H54 (cell line): Measurements from ENCODE around the gene CHP1.
A peak's percentile ranks its signal among the peaks of the same experiment; 100 is the strongest.
"Not testable (repeated sequence)": the region's sequence is repeated elsewhere in the genome, so short reads cannot be mapped to it uniquely, and the experiment has no call there.

Experiments
- DNase-seq: peaks from one replicate; pipeline ENCODE4 v3.0.0; 2011; ENCODE audit warnings: low spot score, mixed read lengths; ENCODE audit not compliant: insufficient read length
- FAIRE-seq: peaks from 3 replicates; lab custom pipeline; 2011; peaks lifted over from hg19 to GRCh38; lab: Jason Lieb, UNC
- POLR2A ChIP-seq: IDR thresholded peaks from 2 replicates; pipeline ENCODE4 v1.6.1; 2011; ENCODE audit warnings: low read depth, mild to moderate bottlenecking, low read length

The CHP1 gene

DNA sequence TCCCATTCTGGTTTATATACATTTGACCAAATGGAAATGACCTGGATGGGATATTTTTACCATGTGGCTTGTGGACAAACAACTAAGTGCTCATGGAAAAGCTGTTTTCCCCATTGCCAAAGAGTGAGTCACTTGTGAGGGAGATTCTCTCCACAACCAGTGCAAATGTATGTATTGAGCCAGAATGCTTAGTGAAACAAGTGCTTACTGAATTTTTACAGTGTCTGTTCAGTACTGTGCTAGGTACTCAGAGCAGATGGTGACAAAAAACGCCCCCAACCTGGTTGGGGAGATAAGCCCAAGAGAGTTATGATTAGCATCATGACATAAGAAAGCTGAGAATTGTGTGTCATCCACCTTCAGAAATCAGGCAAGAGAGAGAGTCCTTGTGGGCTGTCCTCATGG lies 2.3 kb downstream of the CHP1 start:
- DNase-seq, result peak; percentile 42
- TF ChIP-seq POLR2A, result no peak
- peak; percentile 88 for FAIRE-seq

GRCh38 chr15:41235228-41235627 lies 4.2 kb downstream of the CHP1 start:
- not testable (repeated sequence) for FAIRE-seq, DNase-seq

- no peak for FAIRE-seq
- no peak for TF ChIP-seq POLR2A
- DNase-seq, result no peak
These were observed 4.9 kb downstream of the CHP1 start for GRCh38 chr15:41235929-41236328.

- FAIRE-seq, result no peak
- DNase-seq, result no peak
- no peak for TF ChIP-seq POLR2A
These were observed 7.0 kb downstream of the CHP1 start for GRCh38 chr15:41238100-41238499.

DNA sequence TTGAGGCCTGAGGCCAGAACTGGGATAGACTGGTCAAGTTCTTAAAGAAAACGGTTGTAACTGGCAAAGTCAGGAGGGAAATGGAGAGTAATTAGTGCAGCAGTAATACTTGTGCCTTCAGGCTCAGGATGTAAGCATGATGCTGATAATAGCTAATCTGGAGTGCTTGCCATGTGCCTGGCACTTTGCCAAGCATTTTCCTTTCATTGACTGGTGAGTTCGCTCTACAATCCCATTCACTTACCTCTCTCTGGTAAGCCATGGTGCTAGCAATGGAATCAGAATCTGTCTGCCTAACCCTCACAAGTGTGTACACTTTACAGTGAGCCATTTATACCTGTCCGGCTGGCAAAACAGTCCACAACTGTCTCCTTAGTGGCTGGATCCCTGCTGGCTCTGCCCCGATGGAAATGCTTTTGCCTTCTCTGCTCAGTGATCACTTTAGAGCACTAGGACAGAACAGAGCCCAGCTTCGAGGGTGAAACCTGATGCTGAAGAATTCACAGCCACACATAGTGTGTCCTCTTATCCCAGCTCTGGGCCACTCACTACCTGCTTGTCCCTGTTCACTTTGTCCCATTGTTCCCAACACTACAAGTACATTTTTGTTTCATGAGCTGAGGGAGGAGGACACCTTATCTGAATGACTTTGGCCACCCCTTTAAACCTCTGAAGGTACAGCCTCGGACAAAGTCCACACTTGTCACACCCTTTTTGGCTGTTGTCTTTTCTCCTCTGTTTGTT lies 10.3 kb downstream of the CHP1 start:
- TF ChIP-seq POLR2A, result no peak
- DNase-seq, result no peak
- FAIRE-seq, result no peak

GRCh38 chr15:41250745-41251144 lies 19.7 kb downstream of the CHP1 start:
- DNase-seq, FAIRE-seq: not testable (repeated sequence)

GRCh38 chr15:41251411-41251810 lies 20.3 kb downstream of the CHP1 start:
- FAIRE-seq (no peak), DNase-seq (no peak)
- no peak for TF ChIP-seq POLR2A

DNA sequence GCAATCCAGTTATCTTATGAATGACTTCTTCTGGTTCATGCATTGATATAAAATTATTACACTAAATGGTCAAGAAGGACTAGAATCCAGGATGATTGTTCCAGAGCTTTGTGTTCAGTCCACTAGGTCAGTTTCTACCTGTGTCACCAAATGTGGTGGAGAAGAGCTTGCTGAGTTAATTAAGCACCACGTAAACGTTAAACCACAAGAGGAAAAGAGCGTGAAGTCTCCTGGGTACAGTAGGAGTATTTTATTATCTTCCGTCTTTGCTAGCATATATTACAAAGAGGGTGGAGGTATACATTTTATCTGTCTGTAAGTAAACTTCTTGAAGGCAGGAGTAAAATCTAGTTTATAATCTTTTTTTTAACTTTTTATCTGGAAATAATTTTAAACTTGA lies 23.5 kb downstream of the CHP1 start:
- FAIRE-seq (no peak), DNase-seq (no peak)
- TF ChIP-seq POLR2A, result no peak

DNA sequence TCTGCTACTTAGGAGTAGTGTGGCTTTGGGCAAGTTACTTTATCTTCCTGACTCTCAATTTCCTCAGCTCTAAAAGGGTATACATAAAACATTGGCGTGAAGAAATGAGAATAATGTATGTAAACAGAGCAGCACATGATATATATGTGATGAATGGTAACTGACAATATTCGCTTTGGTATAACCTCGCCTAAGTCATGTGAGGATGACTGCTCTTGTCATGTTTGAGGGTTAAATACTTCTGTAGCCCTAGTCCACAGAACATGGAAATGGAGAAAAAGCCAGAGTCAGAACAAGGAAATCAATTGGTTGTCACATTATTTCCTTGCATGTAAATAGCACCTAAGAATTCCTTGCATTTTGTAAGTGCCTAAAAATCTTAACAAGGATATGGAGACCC lies 25.0 kb downstream of the CHP1 start:
- DNase-seq, result no peak
- no peak for TF ChIP-seq POLR2A

GRCh38 chr15:41256577-41257038 lies 25.5 kb downstream of the CHP1 start:
- no peak for TF ChIP-seq POLR2A
- FAIRE-seq (peak; percentile 81), DNase-seq (no peak)

More for the DNA sequence above, 25.0 kb downstream of the CHP1 start:
- no peak for FAIRE-seq

- no peak for TF ChIP-seq POLR2A
- FAIRE-seq (peak; percentile 96), DNase-seq (no peak)
These were observed 27.8 kb downstream of the CHP1 start for GRCh38 chr15:41258750-41259471.

- DNase-seq (no peak), FAIRE-seq (no peak)
- no peak for TF ChIP-seq POLR2A
These were observed 28.6 kb downstream of the CHP1 start for GRCh38 chr15:41259546-41260189.

DNA sequence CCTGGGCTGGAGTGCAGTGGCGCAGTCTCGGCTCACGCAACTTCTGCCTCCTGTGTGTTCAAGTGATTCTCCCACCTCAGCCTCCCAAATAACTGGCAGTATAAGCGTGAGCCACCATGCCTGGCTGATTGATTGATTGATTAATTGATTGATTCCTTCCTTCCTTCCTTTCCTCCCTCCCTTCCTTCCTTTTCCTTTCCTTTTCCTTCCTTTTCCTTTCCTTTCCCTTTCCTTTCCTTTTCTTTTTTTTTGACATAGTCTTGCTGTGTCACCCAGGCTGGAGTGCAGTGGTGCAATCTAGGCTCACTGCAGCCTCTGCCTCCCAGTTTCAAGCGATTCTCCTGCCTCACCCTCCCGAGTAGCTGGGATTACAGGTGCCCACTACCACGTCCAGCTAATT lies 29.9 kb downstream of the CHP1 start:
- not testable (repeated sequence) for FAIRE-seq

DNA sequence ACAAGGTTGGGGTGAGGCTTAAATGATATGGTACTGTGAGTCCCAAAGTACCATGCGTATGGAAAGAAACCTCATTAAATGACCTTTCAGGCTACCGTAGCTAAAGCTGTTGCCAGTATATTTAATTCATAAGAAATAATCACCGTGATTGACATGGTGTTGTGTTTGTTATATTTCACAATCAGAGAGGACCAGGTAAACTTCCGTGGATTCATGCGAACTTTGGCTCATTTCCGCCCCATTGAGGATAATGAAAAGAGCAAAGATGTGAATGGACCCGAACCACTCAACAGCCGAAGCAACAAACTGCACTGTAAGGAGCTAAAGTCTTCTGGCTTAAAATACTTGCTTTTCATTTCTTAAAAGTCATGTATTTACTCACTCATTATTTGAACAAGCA lies 31.5 kb downstream of the CHP1 start:
- DNase-seq (no peak), FAIRE-seq (peak; percentile 23)
- no peak for TF ChIP-seq POLR2A

More for the DNA sequence above, 29.9 kb downstream of the CHP1 start:
- not testable (repeated sequence) for DNase-seq
